GDM1 (cell line): ENCODE measurements around the gene PGM2.
A peak's percentile ranks its signal among the peaks of the same experiment; 100 is the strongest.
"Not testable (repeated sequence)": the region's sequence is repeated elsewhere in the genome, so short reads cannot be mapped to it uniquely, and the experiment has no call there.

Experiments used
- DNase-seq: peaks from one replicate; lab custom pipeline; 2025; lab: John Stamatoyannopoulos, UW

The PGM2 gene

DNA sequence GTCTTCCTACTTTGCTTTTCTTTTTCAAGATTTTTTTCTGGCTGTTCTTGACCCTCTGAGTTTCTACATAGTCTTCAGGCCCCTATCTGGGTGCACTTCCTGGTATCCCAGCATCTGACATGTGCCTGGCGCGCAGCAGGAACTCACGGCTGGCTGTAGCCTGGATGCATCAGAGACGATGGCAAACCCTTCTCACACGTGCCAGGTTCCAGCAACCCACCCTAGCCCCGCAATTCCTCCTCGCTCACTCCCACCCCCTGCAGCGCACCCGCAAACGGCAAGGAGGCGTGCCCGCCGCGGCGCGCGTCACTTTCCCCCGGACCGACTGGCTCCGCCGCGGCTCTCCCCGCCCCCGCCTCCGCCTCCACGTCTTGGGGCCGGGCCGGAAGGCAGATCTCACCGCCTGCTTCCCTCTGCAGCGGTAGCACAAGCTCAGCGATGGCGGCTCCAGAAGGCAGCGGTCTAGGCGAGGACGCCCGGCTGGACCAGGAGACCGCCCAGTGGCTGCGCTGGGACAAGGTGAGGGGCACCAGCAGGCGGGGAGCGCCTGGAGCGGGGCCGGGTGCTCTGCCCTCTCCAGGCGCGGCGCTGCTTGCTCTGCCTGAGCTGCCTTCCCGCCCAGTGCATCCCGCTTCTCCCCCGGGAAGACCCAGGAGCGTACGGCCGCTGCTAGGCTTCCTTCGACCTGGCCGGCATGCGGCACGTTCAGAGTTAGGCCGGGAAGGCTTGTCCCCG, at the start of gene PGM2:
Gene PGM2, plus strand, starts transcription at position 392 of the 735 bp plus-strand sequence. Its CDS starts 47 bp downstream, at position 439.
- DNase-seq, result peak; percentile 91

DNA sequence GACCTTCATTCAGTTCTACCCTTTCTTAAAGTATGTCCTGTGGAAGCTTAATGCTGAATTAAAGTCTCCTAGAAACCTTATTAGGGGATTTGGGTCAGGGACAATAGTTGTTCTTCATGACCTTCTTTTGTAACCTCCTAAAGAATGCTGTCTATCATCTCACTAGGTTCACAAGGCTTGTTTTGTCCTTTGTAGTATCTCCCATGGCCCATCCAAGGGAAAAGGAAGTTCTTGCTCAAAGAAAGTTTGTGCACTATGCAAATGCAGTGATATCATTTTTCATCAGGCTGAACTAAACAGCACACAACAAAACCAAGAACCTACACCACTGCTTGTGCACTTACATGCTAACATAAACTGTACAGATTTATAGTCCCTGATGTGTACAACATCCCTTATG, 46.6 kb upstream of the PGM2 start:
- DNase-seq, result no peak

DNA sequence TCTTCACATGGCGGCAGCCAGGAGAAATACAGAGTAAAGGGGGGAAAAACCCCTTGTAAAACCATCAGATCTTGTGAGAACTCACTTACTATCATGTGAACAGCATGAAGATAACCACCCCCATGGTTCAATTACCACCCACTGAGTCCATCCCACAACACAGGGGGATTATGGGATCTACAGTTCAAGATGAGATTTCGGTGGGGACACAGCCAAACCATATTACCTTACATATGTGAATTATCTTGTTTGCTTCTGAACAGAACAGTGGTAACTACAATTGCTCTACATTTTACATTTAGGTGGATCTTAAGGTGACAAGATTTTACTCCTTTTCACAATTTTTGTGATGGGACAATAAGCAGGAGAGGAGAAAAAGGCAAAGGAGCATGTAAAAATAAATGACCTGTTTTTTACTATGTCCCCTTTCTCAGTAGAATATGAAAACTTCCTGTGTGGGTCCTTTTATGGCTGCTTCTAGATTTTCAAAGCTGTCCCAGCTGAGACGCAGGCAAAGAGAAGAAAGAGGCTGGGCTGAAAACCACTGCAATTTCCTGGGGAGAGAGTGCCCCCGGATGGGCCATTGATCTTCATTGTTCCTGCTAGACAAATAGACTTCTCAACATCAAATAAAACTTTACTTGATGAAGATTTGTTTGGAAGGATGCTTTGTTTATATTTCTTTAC, 45.9 kb upstream of the PGM2 start:
- DNase-seq, result peak; percentile 45

DNA sequence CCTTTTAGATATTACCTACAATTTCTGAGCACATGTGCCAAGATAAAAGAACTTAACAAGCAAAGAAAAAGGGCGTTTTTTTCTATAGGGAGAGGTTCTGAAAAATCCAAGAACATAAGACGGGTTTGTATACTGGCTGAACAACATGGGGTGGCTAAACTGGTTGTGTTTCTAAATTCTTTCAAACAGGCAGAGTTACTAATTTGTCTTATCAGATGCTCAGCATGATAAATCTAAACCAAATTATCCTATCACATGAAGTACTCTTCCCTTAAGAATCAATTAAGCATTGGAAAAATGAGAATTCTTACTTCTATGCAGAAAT, 45.4 kb upstream of the PGM2 start:
- DNase-seq, result no peak

DNA sequence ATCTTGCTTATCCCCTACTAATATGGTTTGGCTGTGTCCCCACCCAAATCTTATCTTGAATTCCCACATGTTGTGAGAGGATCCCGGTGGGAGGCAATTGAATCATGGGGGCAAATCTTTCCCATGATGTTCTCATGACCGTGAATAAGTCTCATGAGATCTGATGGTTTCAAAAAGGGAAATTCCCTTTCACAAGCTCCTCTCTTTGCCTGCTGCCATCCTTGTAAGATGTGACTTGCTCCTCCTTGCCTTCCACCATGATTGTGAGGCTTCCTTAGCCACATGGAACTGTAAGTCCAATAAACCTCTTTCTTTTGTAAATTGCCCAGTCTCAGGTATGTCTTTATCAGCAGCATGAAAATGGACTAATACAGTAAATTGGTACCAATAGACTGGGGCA, 40.2 kb upstream of the PGM2 start:
- DNase-seq, result not testable (repeated sequence)

DNA sequence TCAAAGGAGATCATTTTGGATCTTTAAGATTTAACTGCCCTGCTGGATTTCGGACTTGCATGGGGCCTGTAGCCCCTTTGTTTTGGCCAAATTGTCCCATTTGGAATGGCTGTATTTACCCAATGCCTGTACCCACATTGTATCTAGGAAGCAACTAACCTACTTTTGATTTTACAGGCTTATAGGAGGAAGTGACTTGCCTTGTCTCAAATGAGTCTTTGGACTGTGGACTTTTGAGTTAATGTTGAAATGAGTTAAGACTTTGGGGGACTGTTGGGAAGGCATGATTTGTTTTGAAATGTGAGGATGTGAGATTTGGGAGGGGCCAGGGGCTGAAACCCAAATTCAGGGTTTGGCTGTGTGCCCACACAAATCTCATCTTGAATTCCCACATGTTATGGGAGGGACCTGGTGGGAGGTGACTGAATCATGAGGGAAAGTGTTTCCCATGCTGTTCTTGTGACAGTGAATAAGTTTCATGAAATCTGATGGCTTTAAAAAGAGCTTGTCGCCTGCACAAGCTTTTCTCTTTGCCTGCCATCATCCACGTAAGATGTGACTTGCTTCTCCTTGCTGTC, 38.5 kb upstream of the PGM2 start:
- DNase-seq, result not testable (repeated sequence)

DNA sequence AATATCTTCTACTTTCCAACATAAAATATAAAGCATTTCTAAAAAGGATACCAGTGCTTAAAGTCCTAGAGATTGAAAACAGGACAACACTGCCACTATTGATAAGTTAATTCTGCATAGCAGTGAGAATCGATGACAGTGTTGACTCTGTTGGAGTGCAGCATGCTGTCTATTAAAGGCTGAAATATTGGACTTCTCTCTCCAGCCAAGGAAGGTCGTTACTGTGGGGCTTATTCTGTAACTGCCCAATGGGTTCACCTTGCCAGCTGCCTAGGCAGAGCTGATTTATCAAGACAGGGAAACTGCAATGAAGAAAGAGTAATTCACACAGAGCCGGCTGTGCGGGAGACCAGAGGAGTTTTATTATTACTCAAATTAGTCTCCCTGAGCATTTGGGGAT, 37.7 kb upstream of the PGM2 start:
- DNase-seq, result no peak

DNA sequence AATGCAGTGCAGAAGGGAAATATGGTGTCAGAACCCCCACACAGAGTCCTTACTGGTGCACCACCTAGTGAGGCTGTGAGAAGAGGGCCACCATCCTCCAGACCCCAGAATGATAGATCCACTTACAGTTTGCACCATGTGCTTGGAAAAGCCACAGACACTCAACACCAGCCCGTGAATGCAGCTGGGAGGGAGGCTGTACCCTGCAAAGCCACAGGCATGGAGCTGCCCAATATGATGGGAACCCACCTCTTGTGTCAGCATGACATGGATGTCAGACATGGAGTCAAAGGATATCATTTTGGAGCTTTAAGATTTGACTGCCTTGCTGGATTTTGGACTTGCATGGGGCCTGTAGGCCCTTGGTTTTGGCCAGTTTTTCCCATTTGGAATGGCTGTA, 34.2 kb upstream of the PGM2 start:
- no peak for DNase-seq

DNA sequence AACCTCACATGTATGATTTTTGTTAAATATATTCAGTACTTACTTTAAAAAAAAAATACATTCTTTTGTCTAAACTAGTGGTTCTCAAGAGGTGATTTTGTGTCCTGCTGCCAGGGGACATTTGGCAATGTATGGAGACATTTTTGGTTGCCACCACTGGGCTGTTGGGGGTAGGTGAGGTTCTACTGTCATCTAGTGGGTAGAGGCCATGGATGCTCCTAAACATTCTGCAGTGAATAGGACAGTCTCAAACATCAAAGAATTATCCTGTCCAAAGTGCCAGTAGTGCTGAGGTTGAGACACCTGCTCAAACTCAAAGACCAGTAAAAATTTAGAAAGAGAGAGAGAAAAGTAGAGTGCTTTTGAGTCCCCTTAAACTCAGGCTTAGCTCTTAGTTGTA, 32.9 kb upstream of the PGM2 start:
- peak; percentile 2 for DNase-seq

DNA sequence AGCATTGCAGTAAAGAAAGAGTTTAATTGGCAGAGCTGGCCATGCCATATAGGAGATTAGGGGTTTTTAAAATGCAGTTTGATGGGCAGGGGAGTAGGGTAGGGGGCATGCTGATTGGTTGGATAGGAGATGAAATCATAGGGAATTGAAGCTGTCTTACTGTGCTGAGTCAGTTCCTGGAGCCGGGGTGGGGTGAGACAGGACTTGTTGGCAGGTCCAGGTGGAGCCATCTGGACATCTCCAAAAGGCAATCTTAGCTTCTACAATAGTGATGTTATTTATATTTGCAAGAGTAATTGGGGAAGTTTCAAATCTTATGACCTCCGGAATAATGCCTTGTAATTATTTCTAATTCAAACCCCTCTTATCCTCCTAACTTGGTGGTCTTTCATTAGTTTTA, 32.4 kb upstream of the PGM2 start:
- no peak for DNase-seq

DNA sequence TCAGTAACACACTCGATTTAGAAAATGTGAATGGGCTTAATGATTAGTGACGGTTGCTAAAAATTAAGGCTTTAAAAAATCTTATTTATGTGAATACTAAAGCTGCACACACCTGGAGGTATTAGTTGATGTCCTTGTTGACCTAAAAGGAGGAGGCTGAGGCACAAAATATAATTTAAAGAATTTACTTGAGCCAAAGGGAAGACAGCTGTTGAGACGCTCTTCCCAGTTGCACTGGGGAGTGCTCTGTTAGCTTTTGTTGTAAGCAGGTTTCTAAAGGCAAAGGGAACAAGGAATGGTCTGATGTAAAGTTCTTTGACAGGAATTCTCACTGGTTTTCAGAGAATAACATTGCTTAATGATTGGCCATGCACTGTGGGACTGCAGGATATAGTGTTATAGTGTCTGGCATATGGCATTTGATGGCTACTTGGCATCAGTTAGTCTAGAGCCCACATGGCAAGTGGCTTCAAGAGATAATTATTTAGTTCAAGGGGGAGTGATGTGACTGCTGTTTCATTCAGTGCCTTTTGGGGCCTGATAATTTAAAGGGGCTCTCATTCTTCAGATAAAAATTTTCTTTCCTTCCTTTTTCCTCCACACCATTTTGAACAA, 30.8 kb upstream of the PGM2 start:
- no peak for DNase-seq

DNA sequence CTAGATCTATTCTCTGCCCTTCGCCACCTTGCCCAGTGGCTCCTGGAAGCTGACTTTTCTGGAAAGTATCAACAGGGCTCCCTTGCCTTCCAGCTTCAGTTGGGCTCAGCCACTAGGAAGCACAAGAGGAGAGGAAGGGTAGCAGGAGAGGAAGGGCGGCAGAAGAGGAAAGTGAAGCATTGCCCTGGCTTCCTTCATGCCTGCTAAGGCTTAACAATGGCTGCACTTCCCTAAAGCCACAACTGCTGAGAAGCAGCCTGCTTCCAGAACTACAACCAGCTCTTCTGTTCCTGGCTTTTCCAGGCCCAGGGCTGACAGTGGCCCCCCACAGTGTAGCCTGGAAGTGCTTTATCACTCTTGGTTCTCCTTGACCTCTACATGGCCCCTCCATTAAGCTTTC, 29.1 kb upstream of the PGM2 start:
- no peak for DNase-seq

DNA sequence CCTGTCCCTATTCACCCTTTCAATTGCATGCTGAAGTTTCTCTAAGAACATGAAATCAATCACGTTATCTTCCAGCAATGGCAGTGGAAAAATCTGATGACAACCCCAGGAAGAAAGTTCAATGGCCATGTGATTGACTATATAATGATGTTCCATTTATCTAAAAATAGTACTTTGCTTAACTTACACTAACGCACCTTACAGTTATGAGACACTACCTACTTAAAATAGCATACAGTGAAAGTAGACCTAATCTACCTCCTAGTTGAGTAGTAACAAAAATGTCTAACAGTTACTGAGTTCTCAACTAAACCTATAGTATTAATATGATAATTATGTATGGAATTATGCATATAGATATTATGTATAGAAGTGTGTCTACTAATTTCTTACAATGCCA, 28.6 kb upstream of the PGM2 start:
- no peak for DNase-seq

DNA sequence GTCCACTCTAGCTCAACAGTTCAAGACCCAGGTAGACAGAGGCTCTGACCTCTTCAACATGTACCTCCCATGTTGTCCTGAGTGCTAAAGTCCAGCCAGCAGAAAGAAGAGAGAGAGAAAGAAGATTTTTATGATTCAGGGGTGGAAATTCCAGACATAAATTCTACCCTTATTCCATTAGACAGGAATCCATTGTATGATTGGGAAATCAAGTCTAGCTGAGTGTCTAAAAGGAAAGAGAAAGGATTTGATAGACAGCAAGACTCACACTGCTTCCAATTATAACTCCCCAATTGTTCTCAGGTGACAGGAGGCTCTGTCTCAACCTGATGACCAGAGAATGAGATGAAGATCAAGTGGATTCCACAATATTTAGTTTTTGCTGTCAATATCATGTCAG, 27.9 kb upstream of the PGM2 start:
- DNase-seq, result no peak

DNA sequence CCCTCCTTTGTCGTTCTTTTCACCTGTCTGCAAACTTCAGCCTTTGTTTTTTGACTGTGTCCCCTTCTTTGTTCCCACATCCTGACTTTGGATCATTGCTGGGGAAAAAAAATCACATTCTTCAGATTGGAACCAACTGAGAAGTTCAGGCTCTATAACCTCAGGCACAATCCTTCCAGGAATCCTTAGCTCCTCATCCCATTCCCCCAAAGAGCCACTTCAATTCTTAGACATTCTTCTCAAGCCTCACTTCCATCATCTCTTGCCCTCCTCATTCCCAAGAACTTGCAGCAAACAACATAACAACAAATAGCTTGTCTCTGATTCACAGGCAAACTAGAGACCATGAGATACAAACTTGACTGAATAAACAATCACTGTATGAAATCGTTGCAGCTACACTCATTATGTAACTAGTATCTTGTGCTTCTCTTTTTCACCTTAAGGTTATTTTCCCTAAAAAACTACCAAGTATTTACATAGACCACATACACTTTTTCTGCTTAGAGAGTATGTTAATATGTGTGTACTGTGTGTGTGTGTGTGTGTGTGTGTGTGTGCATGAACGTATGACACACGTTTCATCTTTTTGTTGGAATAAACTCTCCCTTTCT, 26.4 kb upstream of the PGM2 start:
- DNase-seq, result no peak

DNA sequence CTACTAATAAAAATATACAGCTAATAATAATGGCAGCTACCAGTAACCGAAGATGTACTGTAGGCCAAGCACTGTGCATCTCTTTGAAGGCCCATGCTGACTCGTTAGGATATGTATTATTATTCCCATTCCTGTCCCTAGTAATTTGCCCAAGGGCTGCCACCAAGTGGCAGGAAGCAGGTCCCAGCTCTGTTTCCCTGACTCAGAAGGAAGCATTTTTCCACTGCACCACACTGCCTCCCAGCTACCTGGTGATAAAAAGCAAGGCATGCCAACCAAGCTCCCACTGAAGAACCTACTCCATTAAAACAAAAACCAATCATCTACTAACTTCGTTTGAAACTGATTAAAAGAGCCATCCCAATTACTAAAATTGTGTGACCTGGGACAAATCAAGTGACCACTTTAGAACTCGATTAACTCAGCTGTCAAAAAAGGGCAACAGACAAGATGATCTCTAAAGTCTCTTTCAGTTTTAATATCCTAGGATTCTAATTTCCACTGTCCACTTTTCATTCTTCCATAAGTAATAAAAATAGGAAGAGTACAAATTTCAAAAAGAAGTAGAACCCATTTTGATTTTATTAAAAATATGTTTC, 24.3 kb upstream of the PGM2 start:
- DNase-seq, result peak; percentile 27

DNA sequence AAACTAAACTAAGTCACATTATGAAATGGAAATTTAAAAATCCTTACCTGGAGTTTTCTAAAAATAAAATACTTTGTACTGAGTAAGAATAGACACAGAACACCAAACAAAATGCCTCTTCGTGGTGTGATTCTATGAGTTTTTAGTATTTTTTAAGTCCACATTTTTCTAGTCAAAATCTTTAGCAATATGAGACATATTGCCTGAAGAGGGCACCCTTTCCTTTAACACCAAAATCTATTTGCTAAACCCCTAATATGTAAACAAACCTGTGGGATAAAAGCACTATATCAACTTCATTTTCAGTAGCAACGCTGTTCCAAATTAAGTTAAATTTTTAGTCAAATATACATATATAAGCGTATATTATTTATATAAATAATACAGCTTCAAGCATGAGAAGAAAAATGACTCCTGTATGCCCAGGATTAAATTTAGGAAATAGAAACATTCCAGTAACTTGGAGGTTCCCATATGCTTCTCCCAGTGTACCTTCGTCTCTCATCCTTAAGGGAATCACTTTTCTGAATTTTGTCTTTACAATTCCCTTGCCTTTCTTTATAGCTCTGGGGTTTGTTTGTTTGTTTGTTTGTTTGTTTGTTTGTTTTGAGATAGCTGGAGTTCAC, 23.0 kb upstream of the PGM2 start:
- DNase-seq, result peak; percentile 33

DNA sequence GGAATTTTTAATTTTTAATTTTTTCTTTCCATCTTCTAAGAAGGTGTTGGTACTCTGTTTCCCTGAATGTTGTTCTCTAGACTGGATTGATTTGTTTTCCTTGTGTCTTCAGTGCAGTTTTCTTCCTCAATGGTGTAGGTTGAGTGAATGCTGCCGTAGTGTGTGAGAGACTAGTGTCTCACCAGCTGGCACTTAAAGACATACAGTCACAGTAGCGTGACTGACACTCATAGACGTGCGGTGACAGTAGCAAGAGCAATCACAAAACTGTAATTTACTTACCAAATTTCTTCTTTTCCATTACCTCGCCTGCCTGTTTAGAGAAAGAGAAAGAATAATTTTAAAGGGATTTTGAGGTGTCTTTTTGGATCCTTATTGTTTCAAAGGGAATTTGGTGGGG, 21.4 kb upstream of the PGM2 start:
- DNase-seq, result no peak

DNA sequence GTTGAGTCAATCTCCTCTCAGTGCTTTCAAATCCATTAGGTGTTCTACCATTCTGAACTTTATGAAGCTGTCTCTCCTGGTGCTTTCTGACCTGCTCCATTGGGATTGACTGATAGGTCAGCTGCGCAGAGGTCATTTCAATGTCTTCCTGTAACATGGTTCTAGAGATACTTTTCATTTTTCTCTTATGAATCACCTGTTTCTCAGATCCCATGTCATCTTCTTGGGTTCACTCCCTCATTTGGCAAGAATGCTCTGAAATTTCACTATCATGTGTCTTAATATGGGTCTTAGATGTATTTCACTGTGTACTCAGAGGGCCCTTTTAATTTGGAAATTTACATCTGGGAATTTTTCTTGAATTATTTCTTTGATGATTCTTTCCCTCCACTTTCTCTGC, 13.8 kb upstream of the PGM2 start:
- DNase-seq, result no peak

DNA sequence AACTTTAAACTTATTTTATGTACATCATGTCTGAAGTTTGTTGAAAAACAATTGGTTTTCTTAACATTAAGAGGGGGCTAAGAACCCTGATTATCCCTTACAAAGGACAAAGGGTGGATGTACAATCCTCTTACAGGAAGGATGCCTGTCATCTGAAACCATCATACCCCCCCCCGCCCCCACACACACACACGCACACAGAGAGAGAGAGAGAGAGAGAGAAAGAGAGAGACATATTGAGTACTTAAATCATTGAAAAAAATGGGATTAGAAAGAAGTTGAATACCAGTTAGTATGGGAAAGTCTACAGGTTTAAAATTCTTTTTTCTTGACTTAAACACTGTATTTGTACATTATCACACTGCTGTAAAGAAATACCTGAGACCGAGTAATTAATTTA, 10.9 kb upstream of the PGM2 start:
- DNase-seq, result no peak

DNA sequence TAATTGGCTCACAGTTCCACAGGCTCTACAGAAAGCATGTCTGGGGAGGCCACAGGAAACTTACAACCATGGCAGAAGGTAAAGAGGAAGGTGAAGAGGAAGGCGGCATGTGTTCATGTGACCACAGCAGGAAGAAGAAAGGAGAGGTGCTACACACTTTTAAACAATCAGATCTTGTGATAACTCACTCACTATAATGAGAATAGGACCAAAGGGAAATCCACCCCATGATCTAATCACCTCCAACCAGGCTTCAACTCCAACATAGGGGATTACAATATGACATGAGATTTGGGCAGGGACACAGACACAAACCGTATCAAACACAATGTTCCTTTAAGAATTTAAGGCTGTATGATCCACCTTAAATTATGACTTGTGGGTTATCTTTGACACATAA, 10.5 kb upstream of the PGM2 start:
- DNase-seq, result peak; percentile 27

DNA sequence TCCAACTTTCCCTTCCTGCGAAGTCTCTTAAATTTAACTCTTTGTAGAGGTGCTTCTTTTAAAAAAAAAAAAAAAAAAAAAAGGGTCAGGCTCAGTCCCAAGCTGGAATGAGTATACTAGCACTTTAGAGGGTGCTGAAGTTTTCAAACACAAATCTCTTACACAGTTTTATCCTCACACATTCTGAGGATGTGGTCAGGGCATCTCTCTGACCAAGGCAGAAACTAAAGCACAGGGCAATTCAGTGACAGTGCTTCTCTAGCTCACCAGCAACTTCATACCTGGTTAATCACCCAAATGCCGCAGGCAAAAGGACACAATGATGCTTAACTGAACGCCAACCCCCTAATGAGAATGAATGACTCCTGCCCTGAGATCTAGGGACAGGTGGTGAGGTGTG, 9.8 kb upstream of the PGM2 start:
- no peak for DNase-seq
